Gastroesophageal sphincter (tissue), 3 donors: Measurements from ENCODE around the gene CASP3.

Experiments used
- POLR2A ChIP-seq, 2 donors: fragments of 450-650 bp; IDR thresholded peaks; one replicate each; pipeline ENCODE4 v1.6.1; 2017; ENCODE audit warnings: antibody characterized with exemption in 2 of 2, mild to moderate bottlenecking in 2 of 2, moderate library complexity in 1 of 2
- POLR2AphosphoS5 ChIP-seq: sonication (generic); formaldehyde crosslinking; IDR thresholded peaks from one replicate; pipeline ENCODE4 v1.6.1; 2017; ENCODE audit warnings: antibody characterized with exemption
- TF ChIP-seq, protein P1 (sequence below), 4 experiments: fragments of 200-600 bp in 2 of 4; fragments of 450-650 bp in 2 of 4; sonication (generic) in 1 of 4; IDR thresholded peaks; one replicate each; pipeline ENCODE4 v1.5.1; 2017 to 2019; ENCODE audit warnings: antibody characterized with exemption in 4 of 4, mild to moderate bottlenecking in 2 of 4, moderate library complexity in 2 of 4

DNA sequence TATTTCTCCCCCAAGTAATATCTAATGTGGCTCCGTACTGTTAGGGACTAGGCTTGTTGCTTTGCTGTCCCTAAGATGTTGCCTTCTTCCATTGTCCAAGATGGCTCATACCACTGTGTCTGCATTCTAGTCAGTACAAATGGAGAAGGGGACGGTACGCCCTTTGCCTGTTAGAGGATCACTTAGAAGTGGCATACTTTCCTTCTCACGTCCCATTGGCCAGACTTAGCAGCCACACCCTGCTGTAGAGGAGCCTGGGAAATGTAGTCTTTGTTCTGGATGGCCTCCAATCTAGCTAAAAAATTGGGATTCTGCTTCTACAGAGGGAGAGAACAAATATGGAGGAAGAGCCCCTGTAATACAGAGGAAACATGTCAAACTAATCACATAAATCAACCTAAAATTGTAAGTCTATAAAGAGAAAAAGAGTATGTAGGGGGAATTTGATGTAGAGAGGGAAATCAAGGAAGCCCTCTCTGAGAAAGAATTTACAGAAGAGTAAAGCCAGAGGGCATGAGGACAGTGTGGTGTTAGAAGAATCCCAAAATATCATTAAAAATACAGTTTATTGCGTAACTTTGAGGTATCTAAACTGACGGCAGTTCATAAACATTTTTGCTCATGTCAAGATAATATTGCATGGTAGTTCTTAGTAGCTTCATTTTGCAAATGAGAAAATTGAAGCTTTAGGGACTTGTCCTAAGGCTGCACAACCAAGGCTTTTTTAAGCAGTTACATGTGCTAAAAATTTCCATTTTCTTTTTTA is 15.4 kb upstream of the CASP3 start:
- TF ChIP-seq, protein P1, sequence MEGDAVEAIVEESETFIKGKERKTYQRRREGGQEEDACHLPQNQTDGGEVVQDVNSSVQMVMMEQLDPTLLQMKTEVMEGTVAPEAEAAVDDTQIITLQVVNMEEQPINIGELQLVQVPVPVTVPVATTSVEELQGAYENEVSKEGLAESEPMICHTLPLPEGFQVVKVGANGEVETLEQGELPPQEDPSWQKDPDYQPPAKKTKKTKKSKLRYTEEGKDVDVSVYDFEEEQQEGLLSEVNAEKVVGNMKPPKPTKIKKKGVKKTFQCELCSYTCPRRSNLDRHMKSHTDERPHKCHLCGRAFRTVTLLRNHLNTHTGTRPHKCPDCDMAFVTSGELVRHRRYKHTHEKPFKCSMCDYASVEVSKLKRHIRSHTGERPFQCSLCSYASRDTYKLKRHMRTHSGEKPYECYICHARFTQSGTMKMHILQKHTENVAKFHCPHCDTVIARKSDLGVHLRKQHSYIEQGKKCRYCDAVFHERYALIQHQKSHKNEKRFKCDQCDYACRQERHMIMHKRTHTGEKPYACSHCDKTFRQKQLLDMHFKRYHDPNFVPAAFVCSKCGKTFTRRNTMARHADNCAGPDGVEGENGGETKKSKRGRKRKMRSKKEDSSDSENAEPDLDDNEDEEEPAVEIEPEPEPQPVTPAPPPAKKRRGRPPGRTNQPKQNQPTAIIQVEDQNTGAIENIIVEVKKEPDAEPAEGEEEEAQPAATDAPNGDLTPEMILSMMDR (IDR thresholded peaks at IDR 0.05): no peak
- no peak for TF ChIP-seq POLR2AphosphoS5
- no peak for TF ChIP-seq POLR2A (IDR thresholded peaks at IDR 0.05)
